Activated CD4-positive, alpha-beta T cell treated with anti-CD3 and anti-CD28 coated beads for 36 hours (primary cell): ENCODE results near the gene KLHL24. TPM values are rescaled to one million over a fixed set of nuclear protein-coding genes. Genes with fewer than 3 reads are reported as not detected.

Source experiments
- ATAC-seq: fragments of 200-7000 bp; cut with Tn5 transposase; one replicate; pipeline ENCODE4 v1.10.0; 2021; ENCODE audit warnings: mild to moderate bottlenecking, moderate library complexity
- CTCF ChIA-PET: fragments of 350-600 bp; sonication (Branson Sonifier 250); formaldehyde crosslinking; loops from one replicate; lab custom pipeline; 2021; ENCODE audit warnings: antibody characterized with exemption; lab: Charles Lee
- POLR2A ChIA-PET: fragments of 350-600 bp; sonication (Branson Sonifier 250); formaldehyde crosslinking; loops from one replicate; lab custom pipeline; 2021; ENCODE audit warnings: antibody characterized with exemption, inconsistent platforms; lab: Charles Lee
- DNase-seq: peaks from one replicate; pipeline ENCODE4 v3.0.0-alpha.2; 2020
- H3K27ac Mint-ChIP-seq: one replicate; pipeline ENCODE4 v1.8.0; 2021; ENCODE audit warnings: mixed read lengths
- H3K27me3 Mint-ChIP-seq: one replicate; pipeline ENCODE4 v1.8.0; 2021; ENCODE audit warnings: mixed read lengths
- H3K36me3 Mint-ChIP-seq: one replicate; pipeline ENCODE4 v1.8.0; 2021; ENCODE audit warnings: low read depth, mixed read lengths
- H3K4me1 Mint-ChIP-seq: one replicate; pipeline ENCODE4 v1.8.0; 2021; ENCODE audit warnings: mixed read lengths
- H3K4me3 Mint-ChIP-seq: one replicate; pipeline ENCODE4 v1.8.0; 2021; ENCODE audit warnings: mild to moderate bottlenecking, moderate library complexity, mixed read lengths
- H3K9me3 Mint-ChIP-seq: one replicate; pipeline ENCODE4 v1.8.0; 2021; ENCODE audit warnings: low read depth, mixed read lengths
- intact Hi-C, 2 experiments: fragments of 100-400 bp; cut with DNase I in 1 of 2; cut with micrococcal nuclease in 1 of 2; formaldehyde crosslinking; loops; one replicate each; pipeline versions ENCODE4 v1.14.2 to v1.15.1; 2022 to 2024; cut with DNase I, micrococcal nuclease
- total RNA-seq, 2 experiments: library from RNA; stranded (reverse); gene quantifications; one replicate each; pipeline ENCODE4 v1.2.3, GENCODE V29; 2021

Gene KLHL24
- total RNA-seq, 2 experiments from 2014 or later = 9.6 to 15.8 TPM

DNA sequence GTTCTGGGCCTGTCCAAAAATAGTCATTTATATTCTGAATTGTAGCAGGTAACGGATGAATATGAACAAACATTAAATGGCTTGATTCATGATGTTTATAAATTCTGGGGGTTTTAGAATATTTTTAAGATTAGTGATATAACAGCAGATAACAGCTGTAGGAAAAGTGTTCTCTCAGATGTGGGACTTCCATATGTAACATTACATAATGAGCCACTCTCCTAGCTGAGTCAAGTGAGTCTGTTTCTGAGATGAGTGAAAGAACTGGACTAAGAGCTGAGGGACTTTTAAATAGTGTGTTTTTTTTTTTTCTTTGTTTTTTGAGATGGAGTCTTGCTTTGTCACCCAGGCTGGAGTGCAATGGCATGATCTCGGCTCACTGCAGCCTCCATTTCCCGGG is 76.1 kb downstream of the KLHL24 start:
- H3K9me3 Mint-ChIP-seq = no peaks in the 10 kb centered on the region
- intact Hi-C loops = loop anchor here in 1 of 2 experiments (5.0 kb wide), 1 partner anchor 71 kb away; no protein-coding TSS in a partner anchor
- peaks cover 11% of the 10 kb centered on the region for H3K36me3 Mint-ChIP-seq
- no peak overlapping the region for H3K27ac Mint-ChIP-seq
- ChIA-PET CTCF (interaction anchor here (0.6 kb wide), 1 partner anchor 645 kb away, joined by 3 read pairs; no protein-coding TSS in a partner anchor), POLR2A (no interaction called here)
- no peaks in the 10 kb centered on the region for H3K27me3 Mint-ChIP-seq
- no peak overlapping the region for H3K4me3 Mint-ChIP-seq
- peaks cover 7% of the 10 kb centered on the region for H3K4me1 Mint-ChIP-seq
- ATAC-seq = no peak
- no peak for DNase-seq

DNA sequence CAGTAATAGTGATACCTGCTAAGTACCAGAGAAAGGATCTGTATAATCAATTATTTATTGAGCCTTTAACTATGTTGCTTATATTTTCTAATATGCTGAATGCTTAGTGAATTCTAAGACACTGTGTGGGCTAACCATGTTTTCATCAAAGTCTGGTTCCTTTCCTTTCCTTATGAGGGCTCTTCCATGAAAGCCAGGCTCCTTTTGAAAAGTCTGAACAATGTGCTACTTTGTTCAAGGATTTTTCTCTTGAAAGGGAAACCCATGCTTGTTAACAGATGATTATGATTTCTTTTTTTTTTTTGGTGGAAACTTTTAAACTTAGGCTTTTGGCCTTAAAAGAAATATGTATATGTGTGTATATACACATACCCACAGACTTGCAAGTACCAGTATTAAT is 79.2 kb downstream of the KLHL24 start:
- no peaks in the 10 kb centered on the region for H3K27me3 Mint-ChIP-seq
- H3K4me3 Mint-ChIP-seq = no peak overlapping the region
- peaks cover 30% of the 10 kb centered on the region for H3K36me3 Mint-ChIP-seq
- DNase-seq = no peak
- no peaks in the 10 kb centered on the region for H3K9me3 Mint-ChIP-seq
- CTCF ChIA-PET = no interaction called here
- no peak overlapping the region for H3K27ac Mint-ChIP-seq
- ATAC-seq = no peak
- intact Hi-C loops = loop anchor here in 1 of 2 experiments (5.0 kb wide), 1 partner anchor 68 kb away; no protein-coding TSS in a partner anchor
- POLR2A ChIA-PET = no interaction called here
- H3K4me1 Mint-ChIP-seq = peaks cover 4% of the 10 kb centered on the region

DNA sequence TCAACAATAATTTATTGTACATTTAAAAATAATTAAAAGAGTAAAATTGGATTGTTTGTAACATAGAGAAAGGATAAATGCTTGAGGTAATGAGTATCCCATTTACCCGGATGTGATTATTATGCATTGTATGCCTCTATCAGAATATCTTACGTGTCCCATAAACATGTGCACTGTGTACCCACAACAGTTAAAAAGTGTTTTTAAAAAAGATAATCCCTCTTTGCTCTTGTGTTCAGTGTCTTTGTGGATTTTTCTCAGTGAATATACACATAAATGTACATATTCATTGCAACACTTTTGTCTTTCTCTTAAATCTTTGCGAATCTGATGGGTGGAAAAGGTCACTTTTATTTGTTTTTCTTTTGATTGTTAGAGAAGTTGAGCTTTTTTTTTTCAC is 82.6 kb downstream of the KLHL24 start:
- H3K4me1 Mint-ChIP-seq = no peaks in the 10 kb centered on the region
- H3K27ac Mint-ChIP-seq = no peak overlapping the region
- H3K4me3 Mint-ChIP-seq = no peak overlapping the region
- CTCF ChIA-PET = interaction anchor here (0.6 kb wide), 3 partner anchors 39 to 566 kb away, joined by 3 read pairs; no protein-coding TSS in a partner anchor
- no peak for DNase-seq
- intact Hi-C loops = no loop called here
- H3K36me3 Mint-ChIP-seq = peaks cover 49% of the 10 kb centered on the region
- no peaks in the 10 kb centered on the region for H3K27me3 Mint-ChIP-seq
- POLR2A ChIA-PET = no interaction called here
- no peak for ATAC-seq
- no peaks in the 10 kb centered on the region for H3K9me3 Mint-ChIP-seq

DNA sequence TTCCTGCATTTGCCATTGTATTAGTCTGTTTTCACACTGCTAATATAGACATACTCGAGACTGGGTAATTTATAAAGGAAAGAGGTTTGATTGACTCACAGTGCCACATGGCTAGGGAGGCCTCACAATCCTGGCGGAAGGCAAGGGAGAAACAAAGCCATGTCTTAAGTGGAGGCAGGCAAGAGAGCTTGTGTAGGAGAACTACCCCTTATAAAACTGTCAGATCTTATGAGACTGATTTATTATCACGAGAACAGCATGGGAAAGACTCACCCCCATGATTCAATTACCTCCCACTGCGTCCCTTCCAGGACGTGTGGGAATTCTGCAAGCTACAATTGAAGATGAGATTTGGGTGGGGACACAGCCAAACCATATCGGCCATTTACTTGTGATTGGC is 90.0 kb downstream of the KLHL24 start:
- intact Hi-C loops = no loop called here
- no peak overlapping the region for H3K27ac Mint-ChIP-seq
- ChIA-PET POLR2A (interaction anchor here (0.6 kb wide), 2 partner anchors 8 to 273 kb away, joined by 3 to 7 read pairs; no protein-coding TSS in a partner anchor), CTCF (no interaction called here)
- H3K36me3 Mint-ChIP-seq = peaks cover 69% of the 10 kb centered on the region
- H3K9me3 Mint-ChIP-seq = no peaks in the 10 kb centered on the region
- H3K4me3 Mint-ChIP-seq = no peak overlapping the region
- no peaks in the 10 kb centered on the region for H3K4me1 Mint-ChIP-seq
- ATAC-seq (no peak), DNase-seq (no peak)
- no peaks in the 10 kb centered on the region for H3K27me3 Mint-ChIP-seq

DNA sequence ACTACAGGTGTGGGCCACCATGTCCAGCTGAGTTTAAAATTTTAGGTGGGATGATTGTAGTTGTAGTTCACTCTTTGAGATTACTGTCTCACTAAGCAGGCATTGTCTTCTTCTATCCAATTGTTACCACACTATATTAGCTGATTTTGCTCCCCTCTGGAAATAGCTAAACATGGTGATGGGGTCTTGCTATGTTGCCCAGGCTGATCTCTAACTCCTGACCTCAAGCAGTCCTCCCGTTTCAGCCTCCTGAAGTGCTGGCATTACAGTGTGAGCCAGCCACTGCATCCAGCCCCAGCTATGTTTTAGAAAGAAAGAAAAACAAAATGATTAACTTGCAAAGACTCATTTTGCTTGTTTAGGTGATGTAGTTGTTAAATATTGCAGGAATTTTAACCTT is 92.8 kb downstream of the KLHL24 start:
- ChIA-PET POLR2A (no interaction called here), CTCF (interaction anchor here (0.7 to 1.3 kb wide), 3 partner anchors 39 to 237 kb away, joined by 3 to 4 read pairs (median 3); no protein-coding TSS in a partner anchor)
- no peak overlapping the region for H3K27ac Mint-ChIP-seq
- no peaks in the 10 kb centered on the region for H3K9me3 Mint-ChIP-seq
- H3K27me3 Mint-ChIP-seq = no peaks in the 10 kb centered on the region
- DNase-seq = no peak
- H3K36me3 Mint-ChIP-seq = peaks cover 65% of the 10 kb centered on the region
- H3K4me3 Mint-ChIP-seq = no peak overlapping the region
- no peaks in the 10 kb centered on the region for H3K4me1 Mint-ChIP-seq
- ATAC-seq = no peak
- intact Hi-C loops = no loop called here

DNA sequence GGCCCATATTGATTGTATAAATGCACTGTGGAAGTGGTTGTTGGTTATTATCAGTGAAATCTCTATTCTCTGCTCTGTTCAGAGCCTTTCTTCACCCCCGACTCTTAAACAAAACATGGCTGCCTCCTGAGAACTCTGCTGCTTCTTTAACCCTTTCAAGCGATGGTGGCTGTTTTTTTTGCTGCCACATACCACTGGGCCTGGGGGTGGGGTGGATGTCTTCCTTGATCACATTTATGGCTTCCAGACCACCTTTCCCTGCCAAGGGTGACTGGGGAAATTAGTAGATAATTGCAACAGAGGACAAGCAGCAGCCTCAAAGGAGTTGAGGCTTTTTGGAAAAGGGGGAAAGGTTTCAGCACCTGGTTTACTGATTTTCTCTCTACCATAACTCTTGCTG is 94.9 kb downstream of the KLHL24 start:
- ChIA-PET POLR2A (no interaction called here), CTCF (no interaction called here)
- DNase-seq (no peak), ATAC-seq (no peak)
- Mint-ChIP-seq H3K4me3 (no peak overlapping the region), H3K36me3 (peaks cover 69% of the 10 kb centered on the region), H3K27me3 (no peaks in the 10 kb centered on the region), H3K9me3 (no peaks in the 10 kb centered on the region), H3K27ac (no peak overlapping the region), H3K4me1 (no peaks in the 10 kb centered on the region)
- intact Hi-C loops = no loop called here

DNA sequence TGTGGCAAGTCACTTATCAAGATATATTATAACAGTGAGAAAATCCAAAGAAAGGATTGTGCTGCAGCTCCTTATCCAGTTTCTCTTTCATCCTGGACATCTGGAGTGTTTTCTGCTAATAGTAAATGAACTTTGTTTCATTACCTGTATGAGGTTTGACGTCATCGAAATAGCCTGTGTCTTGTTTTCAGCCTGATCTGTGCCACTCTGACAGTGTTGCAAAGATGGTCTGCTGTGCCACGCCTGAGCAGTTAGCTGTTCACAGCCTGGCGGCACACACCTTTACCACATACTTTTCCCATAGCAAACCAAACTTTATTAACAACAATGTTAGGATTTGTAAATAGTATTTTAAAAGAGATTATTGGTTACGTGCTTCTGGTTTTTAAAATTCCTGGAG is 96.2 kb downstream of the KLHL24 start:
- Mint-ChIP-seq H3K4me1 (no peaks in the 10 kb centered on the region), H3K4me3 (no peak overlapping the region), H3K27me3 (no peaks in the 10 kb centered on the region), H3K36me3 (peaks cover 66% of the 10 kb centered on the region), H3K9me3 (no peaks in the 10 kb centered on the region), H3K27ac (no peak overlapping the region)
- ATAC-seq (no peak), DNase-seq (no peak)
- CTCF ChIA-PET = interaction anchor here (0.6 kb wide), 1 partner anchor 32 kb away, joined by 7 read pairs; no protein-coding TSS in a partner anchor
- intact Hi-C loops = no loop called here
- POLR2A ChIA-PET = no interaction called here

DNA sequence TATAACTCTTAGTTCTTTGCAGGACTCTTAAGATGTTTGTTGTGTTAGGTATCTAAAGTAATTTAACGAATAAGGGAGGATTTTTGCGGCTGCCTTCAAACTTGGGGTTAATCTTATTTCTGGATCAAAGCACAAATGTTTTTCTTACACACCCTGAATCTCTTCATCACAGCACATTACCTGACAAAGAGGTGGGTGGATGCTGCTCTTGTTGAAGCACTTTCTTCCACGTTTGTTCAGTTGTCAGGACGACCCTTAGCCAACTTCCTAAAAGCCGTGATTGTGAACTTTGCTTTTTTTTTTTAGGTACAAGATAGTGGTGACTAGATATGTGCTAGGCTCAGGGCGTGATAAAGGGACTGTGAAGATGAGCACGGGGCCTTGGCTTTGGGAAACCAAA is 98.1 kb downstream of the KLHL24 start:
- DNase-seq (no peak), ATAC-seq (no peak)
- Mint-ChIP-seq H3K27me3 (no peaks in the 10 kb centered on the region), H3K4me3 (no peak overlapping the region), H3K9me3 (no peaks in the 10 kb centered on the region), H3K27ac (no peak overlapping the region), H3K36me3 (peaks cover 67% of the 10 kb centered on the region), H3K4me1 (no peaks in the 10 kb centered on the region)
- ChIA-PET POLR2A (no interaction called here), CTCF (no interaction called here)
- intact Hi-C loops = no loop called here

Other genes with a start within 250 kb of the KLHL24 start
- gene MCF2L2, start 207.0 kb upstream of the KLHL24 start, total RNA-seq = 1 to 10 TPM; 1.9 to 2.3 TPM
- 10 to 100 TPM; 62.8 to 64.7 TPM for gene KLHL6, start 79.9 kb upstream of the KLHL24 start, total RNA-seq
- 10 to 100 TPM; 59.4 to 73.9 TPM for gene YEATS2, start 62.2 kb downstream of the KLHL24 start, total RNA-seq
- 1 to 10 TPM; 1.3 to 1.6 TPM for gene MAP6D1, start 190.0 kb downstream of the KLHL24 start, total RNA-seq
- gene PARL, start 249.3 kb downstream of the KLHL24 start, total RNA-seq = 10 to 100 TPM; 55.9 to 91.9 TPM